Gastroesophageal sphincter (tissue), 4 donors: ENCODE data around the gene HOMER2. TPM values are rescaled to one million over a fixed set of nuclear protein-coding genes. Genes with fewer than 3 reads are reported as not detected.

ENCODE experiments used
- ATAC-seq: fragments of 150-250 bp; one replicate; pipeline ENCODE4 v1.9.1; 2016; ENCODE audit warnings: mild to moderate bottlenecking, moderate library complexity
- H3K27ac ChIP-seq, 4 donors: fragments of 200-600 bp; sonication (generic) in 3 of 4; 1 replicate in 3 of 4; 2 replicates in 1 of 4; pipeline ENCODE4 v1.5.1; 2016 to 2019
- H3K27me3 ChIP-seq: fragments of 200-600 bp; sonication (generic); one replicate; pipeline ENCODE4 v1.5.1; 2019
- H3K36me3 ChIP-seq, 2 donors: fragments of 200-600 bp; sonication (generic); one replicate each; pipeline ENCODE4 v1.5.1; 2019; ENCODE audit warnings: control low read depth in 1 of 2
- H3K4me1 ChIP-seq, 3 donors: fragments of 200-600 bp; sonication (generic); 1 replicate in 2 of 3; 2 replicates in 1 of 3; pipeline ENCODE4 v1.5.1; 2016 to 2019; ENCODE audit warnings: control low read depth in 2 of 3
- H3K4me3 ChIP-seq, 2 donors: fragments of 200-600 bp; sonication (generic); one replicate each; pipeline ENCODE4 v1.5.1; 2019; ENCODE audit warnings: mild to moderate bottlenecking in 1 of 2, moderate library complexity in 1 of 2
- H3K9me3 ChIP-seq, 3 donors: fragments of 200-600 bp; sonication (generic); one replicate each; pipeline ENCODE4 v1.5.1; 2017 to 2019; ENCODE audit warnings: control low read depth in 2 of 3
- CTCF ChIP-seq, 4 experiments: fragments of 200-600 bp in 2 of 4; fragments of 450-650 bp in 2 of 4; sonication (generic) in 1 of 4; IDR thresholded peaks; one replicate each; pipeline ENCODE4 v1.5.1; 2017 to 2019; ENCODE audit warnings: antibody characterized with exemption in 4 of 4, mild to moderate bottlenecking in 2 of 4, moderate library complexity in 2 of 4
- EP300 ChIP-seq: sonication (generic); formaldehyde crosslinking; IDR thresholded peaks from one replicate; pipeline ENCODE4 v1.6.1; 2017; ENCODE audit warnings: antibody characterized with exemption, mild to moderate bottlenecking
- POLR2A ChIP-seq, 2 donors: fragments of 450-650 bp; IDR thresholded peaks; one replicate each; pipeline ENCODE4 v1.6.1; 2017; ENCODE audit warnings: antibody characterized with exemption in 2 of 2, mild to moderate bottlenecking in 2 of 2, moderate library complexity in 1 of 2
- POLR2AphosphoS5 ChIP-seq: sonication (generic); formaldehyde crosslinking; IDR thresholded peaks from one replicate; pipeline ENCODE4 v1.6.1; 2017; ENCODE audit warnings: antibody characterized with exemption
- WGBS, 2 donors: methylation state at CpG; one replicate each; pipeline ENCODE4 v1.1.5; 2018; ENCODE audit warnings: low coverage in 1 of 2; 5-methylcytosine and 5-hydroxymethylcytosine counted together
- total RNA-seq, 4 donors: library from RNA; depleted of rRNA; stranded (reverse); fragments of >200 nt; gene quantifications; one replicate each; pipeline ENCODE4 v1.1.0, GENCODE V29; 2016

Gene HOMER2
- total RNA-seq, 4 donors from 2014 or later = 12.0 to 26.8 (median 17.7) TPM

GRCh38 chr15:82851981-82852511, 100.5 kb downstream of the HOMER2 start:
- WGBS, 2 donors = 76 to 81% methylated on average over 2 to 8 of the region's 9 CpGs
- Histone ChIP-seq H3K27me3 (no peaks in the 10 kb centered on the region), H3K4me3 (no peak overlapping the region), H3K36me3 (peaks cover 0 to 19% of the 10 kb centered on the region in 2 donors), H3K9me3 (no peaks in the 10 kb centered on the region), H3K27ac (no peak overlapping the region), H3K4me1 (peaks cover 0 to 16% (median 0%) of the 10 kb centered on the region in 3 donors)
- no peak for ATAC-seq
- TF ChIP-seq EP300 = no peak
- no peak for TF ChIP-seq CTCF (IDR thresholded peaks at IDR 0.05)
- TF ChIP-seq POLR2A (IDR thresholded peaks at IDR 0.05) = no peak
- no peak for TF ChIP-seq POLR2AphosphoS5

- 90 to 93% methylated on average over 13 to 14 of the region's 14 CpGs for whole genome bisulfite sequencing, 2 donors
Observed at GRCh38 chr15:82851306-82851850, 101.1 kb downstream of the HOMER2 start.

GRCh38 chr15:82850731-82851130, 101.8 kb downstream of the HOMER2 start:
- Histone ChIP-seq H3K27ac (no peak overlapping the region), H3K4me3 (no peak overlapping the region), H3K36me3 (peaks cover 0 to 19% of the 10 kb centered on the region in 2 donors), H3K4me1 (peaks cover 0 to 16% (median 0%) of the 10 kb centered on the region in 3 donors), H3K27me3 (no peaks in the 10 kb centered on the region), H3K9me3 (no peaks in the 10 kb centered on the region)
- WGBS, 2 donors = 70 to 80% methylated on average over 3 to 4 of the region's 7 CpGs
- no peak for ATAC-seq
- TF ChIP-seq CTCF (IDR thresholded peaks at IDR 0.05) = no peak
- no peak for TF ChIP-seq POLR2A (IDR thresholded peaks at IDR 0.05)
- no peak for TF ChIP-seq POLR2AphosphoS5
- TF ChIP-seq EP300 = no peak

More at GRCh38 chr15:82851306-82851850, 101.1 kb downstream of the HOMER2 start:
- ATAC-seq = no peak
- Histone ChIP-seq H3K27ac (no peak overlapping the region), H3K4me1 (peaks cover 0 to 16% (median 0%) of the 10 kb centered on the region in 3 donors), H3K27me3 (no peaks in the 10 kb centered on the region), H3K4me3 (no peak overlapping the region), H3K36me3 (peaks cover 0 to 19% of the 10 kb centered on the region in 2 donors), H3K9me3 (no peaks in the 10 kb centered on the region)
- no peak for TF ChIP-seq EP300
- TF ChIP-seq POLR2A (IDR thresholded peaks at IDR 0.05) = no peak

- Histone ChIP-seq H3K4me1 (peaks cover 0 to 16% (median 0%) of the 10 kb centered on the region in 3 donors), H3K9me3 (no peaks in the 10 kb centered on the region), H3K36me3 (peaks cover 0 to 19% of the 10 kb centered on the region in 2 donors), H3K4me3 (peak overlapping the region in 1 of 2 donors; percentile 18), H3K27me3 (no peaks in the 10 kb centered on the region), H3K27ac (peak overlapping the region in 3 of 4 donors; percentile 9 to 51 (median 45))
- WGBS, 2 donors = 5 to 24% methylated on average over 3 to 8 of the region's 23 CpGs
- TF ChIP-seq POLR2A (IDR thresholded peaks at IDR 0.05) (peak in 1 of 2 donors; percentile 13), EP300 (no peak), CTCF (IDR thresholded peaks at IDR 0.05) (peak in 3 of 4 experiments; percentile 41 to 72 (median 71))
- ATAC-seq = peak; percentile 71
Observed at GRCh38 chr15:82849556-82850512, 102.7 kb downstream of the HOMER2 start.

GRCh38 chr15:82848241-82848993, 104.1 kb downstream of the HOMER2 start:
- Histone ChIP-seq H3K4me1 (peaks cover 0 to 16% (median 0%) of the 10 kb centered on the region in 3 donors), H3K4me3 (no peak overlapping the region), H3K27me3 (no peaks in the 10 kb centered on the region), H3K36me3 (peaks cover 0 to 18% of the 10 kb centered on the region in 2 donors), H3K27ac (no peak overlapping the region), H3K9me3 (no peaks in the 10 kb centered on the region)
- 84 to 88% methylated on average over 2 to 3 of the region's 9 CpGs for WGBS, 2 donors
- TF ChIP-seq EP300 = no peak
- TF ChIP-seq CTCF (IDR thresholded peaks at IDR 0.05) = no peak
- TF ChIP-seq POLR2A (IDR thresholded peaks at IDR 0.05) = no peak
- TF ChIP-seq POLR2AphosphoS5 = no peak
- ATAC-seq = no peak
